Effector memory CD4-positive, alpha-beta T cell (primary cell): ENCODE results near the gene KLHL24.
"Not testable (repeated sequence)": the region's sequence is repeated elsewhere in the genome, so short reads cannot be mapped to it uniquely, and the experiment has no call there.

Source experiments
- DNase-seq, 3 donors: peaks; one replicate each; pipeline ENCODE4 v3.0.0-alpha.2; 2020
- H3K27ac ChIP-seq: 2 replicates; pipeline ENCODE4 v1.7.0; 2013; ENCODE audit warnings: mild to moderate bottlenecking, low read length, moderate library complexity; ENCODE audit not compliant: insufficient read depth, poor library complexity, severe bottlenecking
- H3K27me3 ChIP-seq: replicated peaks from 2 replicates; pipeline ENCODE4 v1.7.0; 2013; ENCODE audit warnings: mild to moderate bottlenecking, low read length; ENCODE audit not compliant: insufficient read depth, control insufficient read depth, poor library complexity, severe bottlenecking
- H3K36me3 ChIP-seq: 2 replicates; pipeline ENCODE4 v1.7.0; 2013; ENCODE audit warnings: mild to moderate bottlenecking, low read length, moderate library complexity; ENCODE audit not compliant: control insufficient read depth, insufficient read depth
- H3K4me1 ChIP-seq: 2 replicates; pipeline ENCODE4 v1.7.0; 2013; ENCODE audit warnings: low read length, mild to moderate bottlenecking; ENCODE audit not compliant: control insufficient read depth, insufficient read depth, poor library complexity, severe bottlenecking
- H3K4me3 ChIP-seq: 2 replicates; pipeline ENCODE4 v1.7.0; 2013; ENCODE audit warnings: low read length, low read depth, mild to moderate bottlenecking; ENCODE audit not compliant: insufficient read depth, poor library complexity, severe bottlenecking
- H3K9me3 ChIP-seq: 2 replicates; pipeline ENCODE4 v1.7.0; 2013; ENCODE audit warnings: mild to moderate bottlenecking, low read length, moderate library complexity; ENCODE audit not compliant: control insufficient read depth

Gene KLHL24

GRCh38 chr3:183645254-183645653, 9.8 kb downstream of the KLHL24 start:
- Histone ChIP-seq H3K27me3 (no peaks in the 10 kb centered on the region), H3K4me1 (no peaks in the 10 kb centered on the region), H3K9me3 (no peaks in the 10 kb centered on the region), H3K4me3 (no peak overlapping the region), H3K27ac (no peak overlapping the region), H3K36me3 (peaks cover 14% of the 10 kb centered on the region)
- no peak for DNase-seq

GRCh38 chr3:183650554-183650953, 15.1 kb downstream of the KLHL24 start:
- H3K9me3 ChIP-seq = peaks cover 26% of the 10 kb centered on the region
- no peak overlapping the region for H3K4me3 ChIP-seq
- no peak for DNase-seq
- H3K36me3 ChIP-seq = peaks cover 30% of the 10 kb centered on the region
- no peaks in the 10 kb centered on the region for H3K27me3 ChIP-seq
- no peaks in the 10 kb centered on the region for H3K4me1 ChIP-seq
- H3K27ac ChIP-seq = no peak overlapping the region

GRCh38 chr3:183653209-183654064, 18.0 kb downstream of the KLHL24 start:
- H3K27ac ChIP-seq = no peak overlapping the region
- peaks cover 26% of the 10 kb centered on the region for H3K9me3 ChIP-seq
- no peak overlapping the region for H3K4me3 ChIP-seq
- no peaks in the 10 kb centered on the region for H3K27me3 ChIP-seq
- DNase-seq = no peak
- no peaks in the 10 kb centered on the region for H3K4me1 ChIP-seq
- H3K36me3 ChIP-seq = peaks cover 45% of the 10 kb centered on the region

- H3K27me3 ChIP-seq = no peaks in the 10 kb centered on the region
- H3K9me3 ChIP-seq = peaks cover 26% of the 10 kb centered on the region
- peaks cover 53% of the 10 kb centered on the region for H3K36me3 ChIP-seq
These were observed 19.3 kb downstream of the KLHL24 start for GRCh38 chr3:183654727-183655126.

GRCh38 chr3:183662099-183662498, 26.7 kb downstream of the KLHL24 start:
- Histone ChIP-seq H3K27ac (no peak overlapping the region), H3K27me3 (no peaks in the 10 kb centered on the region), H3K36me3 (peaks cover 42% of the 10 kb centered on the region), H3K4me3 (no peak overlapping the region), H3K9me3 (no peaks in the 10 kb centered on the region), H3K4me1 (no peaks in the 10 kb centered on the region)
- no peak for DNase-seq

More at GRCh38 chr3:183654727-183655126, 19.3 kb downstream of the KLHL24 start:
- no peak for DNase-seq
- H3K4me1 ChIP-seq = no peaks in the 10 kb centered on the region
- H3K4me3 ChIP-seq = no peak overlapping the region
- no peak overlapping the region for H3K27ac ChIP-seq

GRCh38 chr3:183664913-183665381, 29.5 kb downstream of the KLHL24 start:
- no peak overlapping the region for H3K27ac ChIP-seq
- H3K4me3 ChIP-seq = no peak overlapping the region
- no peaks in the 10 kb centered on the region for H3K4me1 ChIP-seq
- DNase-seq = no peak
- no peaks in the 10 kb centered on the region for H3K9me3 ChIP-seq
- H3K27me3 ChIP-seq = no peaks in the 10 kb centered on the region
- peaks cover 40% of the 10 kb centered on the region for H3K36me3 ChIP-seq

- Histone ChIP-seq H3K4me3 (no peak overlapping the region), H3K27ac (no peak overlapping the region), H3K36me3 (peaks cover 15% of the 10 kb centered on the region), H3K4me1 (no peaks in the 10 kb centered on the region), H3K27me3 (no peaks in the 10 kb centered on the region), H3K9me3 (no peaks in the 10 kb centered on the region)
- DNase-seq = no peak
These were observed 44.6 kb downstream of the KLHL24 start for GRCh38 chr3:183680061-183680460.

- H3K9me3 ChIP-seq = no peaks in the 10 kb centered on the region
- no peak for DNase-seq
- H3K4me3 ChIP-seq = no peak overlapping the region
- H3K27me3 ChIP-seq = no peaks in the 10 kb centered on the region
- no peak overlapping the region for H3K27ac ChIP-seq
- H3K4me1 ChIP-seq = no peaks in the 10 kb centered on the region
- no peaks in the 10 kb centered on the region for H3K36me3 ChIP-seq
These were observed 52.3 kb downstream of the KLHL24 start for GRCh38 chr3:183687705-183688104.

GRCh38 chr3:183688874-183689273, 53.5 kb downstream of the KLHL24 start:
- H3K9me3 ChIP-seq = no peaks in the 10 kb centered on the region
- no peaks in the 10 kb centered on the region for H3K4me1 ChIP-seq
- no peaks in the 10 kb centered on the region for H3K36me3 ChIP-seq
- no peak for DNase-seq
- H3K4me3 ChIP-seq = no peak overlapping the region
- no peak overlapping the region for H3K27ac ChIP-seq
- H3K27me3 ChIP-seq = no peaks in the 10 kb centered on the region

GRCh38 chr3:183689621-183690020, 54.2 kb downstream of the KLHL24 start:
- not testable (repeated sequence) for H3K4me1 ChIP-seq, DNase-seq, H3K36me3 ChIP-seq, H3K27me3 ChIP-seq, H3K9me3 ChIP-seq, H3K27ac ChIP-seq, H3K4me3 ChIP-seq
